ENCODE data around the gene MYBPC1.

DNA sequence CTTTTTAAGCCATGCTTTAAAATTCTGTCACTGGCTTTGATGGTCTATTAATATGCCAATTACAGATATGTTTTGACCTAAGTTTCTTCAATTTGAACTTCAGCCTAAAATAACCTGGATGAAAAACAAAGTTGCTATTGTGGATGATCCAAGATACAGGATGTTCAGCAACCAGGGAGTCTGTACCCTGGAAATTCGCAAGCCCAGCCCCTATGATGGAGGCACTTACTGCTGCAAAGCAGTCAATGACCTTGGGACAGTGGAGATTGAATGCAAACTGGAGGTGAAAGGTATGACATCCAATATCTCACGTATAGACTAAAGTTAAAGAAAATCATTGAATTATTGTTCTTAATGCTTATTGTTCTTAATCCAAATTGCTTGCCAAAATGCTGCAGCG is 85.5 kb downstream of the MYBPC1 start:
- no peak for TF ChIP-seq CTCF (IDR thresholded peaks at IDR 0.05; ENCODE audit: insufficient read depth, low read length, poor library complexity, severe bottlenecking)
- TF ChIP-seq EZH2phosphoT487 (conservative IDR thresholded peaks at IDR 0.05; ENCODE audit: low read length) = no peak

Data from SU-DHL-6 (cell line).